IPS-15b (cell line): ENCODE results near the gene RFXANK.
"Not testable (repeated sequence)": the region's sequence is repeated elsewhere in the genome, so short reads cannot be mapped to it uniquely, and the experiment has no call there.

Source experiments
- H3K27me3 ChIP-seq: one replicate; pipeline ENCODE4 v1.6.1; 2013; ENCODE audit warnings: low read length; ENCODE audit not compliant: control insufficient read depth, insufficient read depth
- H3K36me3 ChIP-seq: one replicate; pipeline ENCODE4 v1.6.1; 2013; ENCODE audit warnings: low read length; ENCODE audit not compliant: control insufficient read depth, insufficient read depth
- H3K4me1 ChIP-seq: one replicate; pipeline ENCODE4 v1.6.1; 2013; ENCODE audit warnings: mild to moderate bottlenecking, low read length; ENCODE audit not compliant: control insufficient read depth, insufficient read depth
- H3K4me3 ChIP-seq: one replicate; pipeline ENCODE4 v1.5.1; 2013; ENCODE audit warnings: low read depth, low read length
- H3K9ac ChIP-seq: one replicate; pipeline ENCODE4 v1.6.1; 2013; ENCODE audit warnings: low read depth, mild to moderate bottlenecking, low read length
- H3K9me3 ChIP-seq: one replicate; pipeline ENCODE4 v1.6.1; 2013; ENCODE audit warnings: mild to moderate bottlenecking, low read length; ENCODE audit not compliant: control insufficient read depth, insufficient read depth

The RFXANK gene

DNA sequence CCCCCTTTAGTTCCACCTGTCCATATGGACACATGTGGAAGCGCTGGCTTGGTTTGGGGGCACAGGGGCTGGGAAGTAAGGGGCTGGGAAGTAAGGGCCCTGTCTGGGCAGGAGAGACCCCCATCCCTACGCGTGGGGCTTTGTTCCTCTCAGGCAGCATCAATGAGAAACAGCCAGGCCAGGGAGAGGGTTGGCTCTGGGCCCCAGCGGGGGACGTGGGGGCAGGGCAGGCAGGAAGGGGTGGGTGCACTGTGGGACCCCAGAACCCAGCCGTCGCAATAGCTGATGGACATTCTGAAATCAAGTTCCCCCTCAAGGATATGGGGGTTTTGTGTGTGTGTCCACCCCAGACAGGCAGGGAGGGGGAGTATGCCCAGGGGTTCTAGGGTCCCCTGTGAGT is 20.9 kb downstream of the RFXANK start:
- Histone ChIP-seq H3K4me1 (no peaks in the 10 kb centered on the region), H3K36me3 (no peaks in the 10 kb centered on the region), H3K9me3 (no peaks in the 10 kb centered on the region), H3K4me3 (peak overlapping the region; percentile 56), H3K9ac (no peak overlapping the region), H3K27me3 (peaks cover 61% of the 10 kb centered on the region)

DNA sequence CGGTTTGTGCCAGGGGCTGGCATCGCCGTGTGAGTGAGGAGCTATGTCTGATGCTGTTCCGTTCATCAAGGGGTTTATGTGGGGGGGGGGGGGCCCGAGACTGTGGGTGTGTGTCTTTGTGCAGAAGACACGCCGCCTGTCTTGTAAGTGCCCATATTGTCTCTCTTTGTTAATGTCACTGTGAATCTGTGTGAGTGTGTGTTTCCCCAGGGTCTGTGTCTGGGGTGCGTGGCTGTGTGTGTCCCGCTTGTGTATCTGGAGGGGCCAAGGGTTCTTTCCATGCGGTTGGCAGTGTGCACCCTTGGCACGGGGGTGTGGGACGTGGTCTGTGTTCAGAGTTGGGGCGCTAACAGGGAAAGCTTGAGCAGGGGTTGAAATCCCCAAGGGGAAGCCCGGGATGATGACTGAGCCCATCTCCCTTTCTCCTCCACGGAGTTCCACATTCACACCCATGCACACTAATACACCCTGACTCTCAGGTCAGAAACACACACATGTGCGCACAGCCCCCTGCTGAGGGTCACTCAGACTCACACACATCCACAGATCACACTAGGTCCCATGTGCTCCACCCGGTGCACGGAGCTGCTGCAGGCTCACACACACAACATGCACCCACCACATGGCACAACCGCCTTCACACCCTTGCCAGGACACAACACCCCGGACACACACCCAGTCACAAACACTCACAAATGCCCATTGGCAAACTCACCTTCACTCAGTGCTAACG is 21.5 kb downstream of the RFXANK start:
- peaks cover 59% of the 10 kb centered on the region for H3K27me3 ChIP-seq
- peak overlapping the region; percentile 1 for H3K4me3 ChIP-seq
- no peaks in the 10 kb centered on the region for H3K36me3 ChIP-seq
- H3K9ac ChIP-seq: no peak overlapping the region
- H3K9me3 ChIP-seq: no peaks in the 10 kb centered on the region
- no peaks in the 10 kb centered on the region for H3K4me1 ChIP-seq

- H3K4me1 ChIP-seq: no peaks in the 10 kb centered on the region
- H3K9me3 ChIP-seq: no peaks in the 10 kb centered on the region
- H3K4me3 ChIP-seq: peak overlapping the region; percentile 1
- no peak overlapping the region for H3K9ac ChIP-seq
- no peaks in the 10 kb centered on the region for H3K36me3 ChIP-seq
- peaks cover 54% of the 10 kb centered on the region for H3K27me3 ChIP-seq
Measured at GRCh38 chr19:19214159-19214490, 22.1 kb downstream of the RFXANK start.

DNA sequence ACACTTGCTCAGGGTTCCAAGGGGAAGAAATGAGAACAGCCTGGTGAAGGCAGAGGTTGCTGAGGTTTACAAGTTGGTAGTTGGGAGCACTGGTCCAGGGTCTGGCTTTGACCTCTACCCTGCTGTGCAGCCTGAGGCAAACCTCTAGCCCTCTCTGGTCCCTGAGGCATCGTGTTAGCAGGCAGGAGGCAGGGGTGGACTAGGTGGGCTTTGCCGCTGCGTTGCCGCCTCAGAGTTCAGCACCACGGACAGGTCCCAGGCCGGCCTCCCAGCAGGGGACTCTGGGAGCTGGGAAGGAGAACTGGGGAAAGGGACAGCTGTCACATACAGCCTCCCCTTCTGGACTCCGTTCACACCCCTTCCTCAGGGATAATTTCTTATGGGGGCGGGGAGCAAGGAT is 22.8 kb downstream of the RFXANK start:
- Histone ChIP-seq H3K9me3 (no peaks in the 10 kb centered on the region), H3K27me3 (peaks cover 47% of the 10 kb centered on the region), H3K4me1 (no peaks in the 10 kb centered on the region), H3K4me3 (no peak overlapping the region), H3K36me3 (no peaks in the 10 kb centered on the region), H3K9ac (no peak overlapping the region)

DNA sequence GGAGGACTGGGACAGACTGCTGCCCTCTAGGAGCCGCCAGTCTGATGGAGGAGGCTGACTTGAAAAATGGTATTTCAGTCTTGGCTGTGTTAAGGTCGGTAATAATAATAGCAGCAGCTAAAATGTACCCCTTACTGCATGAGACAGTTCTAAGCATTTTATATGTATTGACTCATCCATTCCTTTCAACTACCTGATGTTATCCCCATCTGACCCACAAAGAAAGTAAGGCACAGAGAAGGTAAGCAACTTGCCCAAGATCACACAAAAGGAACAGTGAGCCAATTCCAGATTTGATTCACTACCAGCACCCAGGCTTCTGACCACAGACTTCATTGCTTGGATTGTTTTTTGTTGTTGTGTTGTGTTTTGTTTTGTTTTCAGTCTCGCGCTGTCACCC is 23.7 kb downstream of the RFXANK start:
- no peaks in the 10 kb centered on the region for H3K9me3 ChIP-seq
- H3K4me1 ChIP-seq: no peaks in the 10 kb centered on the region
- H3K27me3 ChIP-seq: peaks cover 41% of the 10 kb centered on the region
- H3K9ac ChIP-seq: no peak overlapping the region
- no peak overlapping the region for H3K4me3 ChIP-seq
- no peaks in the 10 kb centered on the region for H3K36me3 ChIP-seq

DNA sequence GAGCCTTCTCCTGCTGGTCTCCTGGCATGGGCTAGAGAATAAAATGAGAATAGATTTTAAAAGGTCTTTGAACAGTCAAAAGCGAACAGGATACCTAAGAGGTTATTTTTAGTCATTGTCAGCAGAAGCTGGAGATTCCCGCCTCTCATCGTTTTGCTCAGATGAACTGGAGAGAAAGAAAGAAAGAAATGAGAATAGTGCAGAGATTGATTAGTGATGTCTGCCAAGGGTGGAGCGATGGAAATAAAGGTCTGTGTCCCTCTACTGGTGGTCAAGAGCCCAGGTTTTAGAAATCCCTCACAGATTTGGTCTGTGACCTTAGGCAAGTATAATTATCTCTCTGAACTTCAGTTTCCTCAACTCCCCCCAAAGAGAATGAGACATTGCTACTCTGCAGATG is 25.0 kb downstream of the RFXANK start:
- Histone ChIP-seq H3K36me3 (no peaks in the 10 kb centered on the region), H3K4me1 (no peaks in the 10 kb centered on the region), H3K27me3 (peaks cover 30% of the 10 kb centered on the region)

GRCh38 chr19:19218911-19219310 is 26.9 kb downstream of the RFXANK start:
- no peaks in the 10 kb centered on the region for H3K9me3 ChIP-seq
- H3K9ac ChIP-seq: no peak overlapping the region
- H3K36me3 ChIP-seq: no peaks in the 10 kb centered on the region
- H3K4me1 ChIP-seq: no peaks in the 10 kb centered on the region
- peaks cover 15% of the 10 kb centered on the region for H3K27me3 ChIP-seq
- no peak overlapping the region for H3K4me3 ChIP-seq

More for the DNA sequence above, 25.0 kb downstream of the RFXANK start:
- no peaks in the 10 kb centered on the region for H3K9me3 ChIP-seq
- H3K4me3 ChIP-seq: no peak overlapping the region
- no peak overlapping the region for H3K9ac ChIP-seq

- H3K27me3 ChIP-seq: peaks cover 11% of the 10 kb centered on the region
Measured at GRCh38 chr19:19221000-19221399, 28.9 kb downstream of the RFXANK start.

DNA sequence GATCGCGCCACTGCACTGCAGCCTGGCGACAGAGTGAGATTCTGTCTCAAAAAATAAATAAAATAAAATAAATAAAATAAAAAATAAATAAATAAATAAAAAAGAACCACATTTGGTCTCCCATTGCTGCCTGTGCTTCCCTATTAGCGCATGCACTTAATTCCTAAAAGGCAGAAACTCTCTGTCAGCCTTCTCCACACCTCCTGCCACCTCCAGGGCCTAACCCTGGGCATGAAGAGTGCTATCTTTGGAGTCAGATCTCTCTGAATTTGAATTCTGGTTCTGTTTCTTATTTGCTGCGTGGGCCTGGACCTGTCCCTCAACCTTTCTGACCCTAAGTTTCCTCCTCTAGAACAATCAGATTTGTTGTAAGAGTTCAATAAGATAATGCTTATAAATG is 31.0 kb downstream of the RFXANK start:
- no peaks in the 10 kb centered on the region for H3K9me3 ChIP-seq
- no peaks in the 10 kb centered on the region for H3K4me1 ChIP-seq
- no peaks in the 10 kb centered on the region for H3K36me3 ChIP-seq
- H3K27me3 ChIP-seq: peaks cover 14% of the 10 kb centered on the region
- no peak overlapping the region for H3K4me3 ChIP-seq
- no peak overlapping the region for H3K9ac ChIP-seq

More at GRCh38 chr19:19221000-19221399, 28.9 kb downstream of the RFXANK start:
- not testable (repeated sequence) for H3K4me3 ChIP-seq, H3K9ac ChIP-seq, H3K9me3 ChIP-seq, H3K4me1 ChIP-seq, H3K36me3 ChIP-seq

DNA sequence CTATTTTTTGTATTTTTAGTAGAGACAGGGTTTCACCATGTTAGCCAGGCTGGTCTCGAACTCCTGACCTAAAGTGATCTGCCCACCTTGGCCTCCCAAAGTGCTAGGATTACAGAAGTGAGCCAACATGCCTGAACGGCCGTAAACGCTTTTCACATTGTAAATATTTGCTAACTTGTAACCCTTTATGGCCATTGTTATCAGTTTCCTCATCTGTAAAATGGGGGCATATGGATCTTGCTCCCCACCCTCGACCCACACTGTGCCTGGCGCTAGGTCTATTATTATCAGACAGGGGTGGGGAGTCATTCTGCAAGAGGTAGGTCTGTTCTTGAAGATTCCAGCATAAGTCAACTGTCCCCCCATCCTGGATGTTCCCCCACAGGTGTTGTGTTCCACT is 31.6 kb downstream of the RFXANK start:
- Histone ChIP-seq H3K4me1 (no peaks in the 10 kb centered on the region), H3K4me3 (no peak overlapping the region), H3K9me3 (no peaks in the 10 kb centered on the region), H3K36me3 (no peaks in the 10 kb centered on the region), H3K9ac (no peak overlapping the region), H3K27me3 (peaks cover 16% of the 10 kb centered on the region)

- H3K36me3 ChIP-seq: no peaks in the 10 kb centered on the region
- H3K4me1 ChIP-seq: no peaks in the 10 kb centered on the region
- H3K9ac ChIP-seq: no peak overlapping the region
- H3K4me3 ChIP-seq: peak overlapping the region; percentile 60
- H3K27me3 ChIP-seq: peaks cover 17% of the 10 kb centered on the region
- no peaks in the 10 kb centered on the region for H3K9me3 ChIP-seq
Measured at GRCh38 chr19:19224150-19224851, 32.2 kb downstream of the RFXANK start.

DNA sequence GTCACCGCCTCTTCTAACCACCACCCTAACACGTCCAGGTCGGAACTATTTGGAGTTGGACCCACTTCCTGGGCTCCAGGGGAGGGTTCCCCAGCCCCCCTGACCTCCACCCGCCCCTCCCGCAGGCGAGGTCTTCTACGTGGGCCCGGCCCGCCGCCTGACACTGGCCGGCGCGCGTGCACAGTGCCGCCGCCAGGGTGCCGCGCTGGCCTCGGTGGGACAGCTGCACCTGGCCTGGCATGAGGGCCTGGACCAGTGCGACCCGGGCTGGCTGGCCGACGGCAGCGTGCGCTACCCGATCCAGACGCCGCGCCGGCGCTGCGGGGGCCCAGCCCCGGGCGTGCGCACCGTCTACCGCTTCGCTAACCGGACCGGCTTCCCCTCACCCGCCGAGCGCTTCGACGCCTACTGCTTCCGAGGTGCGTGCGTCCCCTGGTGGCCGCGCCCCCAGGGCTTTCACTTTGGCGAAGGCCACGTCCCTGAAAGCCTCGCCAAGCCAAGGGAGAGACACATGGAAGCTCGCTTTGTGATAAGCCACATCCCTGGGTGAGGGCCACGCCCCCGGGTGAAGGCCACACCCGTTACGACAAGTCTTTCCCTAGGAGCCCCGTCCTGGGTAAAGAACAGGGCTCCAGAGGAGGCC is 32.9 kb downstream of the RFXANK start:
- Histone ChIP-seq H3K36me3 (no peaks in the 10 kb centered on the region), H3K4me3 (peak overlapping the region; percentile 60), H3K27me3 (peaks cover 17% of the 10 kb centered on the region), H3K9ac (no peak overlapping the region), H3K9me3 (no peaks in the 10 kb centered on the region), H3K4me1 (no peaks in the 10 kb centered on the region)
